Measurements from ENCODE around the gene CRYZL1. TPM values are rescaled to one million over a fixed set of nuclear protein-coding genes. Genes with fewer than 3 reads are reported as not detected.

Gene CRYZL1
- total RNA-seq, 4 donors from 2014 or later: 12.8 to 34.2 (median 15.0) TPM

Other genes with a start within 250 kb of the CRYZL1 start
- 10 to 100 TPM; 46.7 to 74.1 (median 60.9) TPM for gene IFNGR2, start 238.3 kb downstream of the CRYZL1 start, total RNA-seq
- 10 to 100 TPM; 36.4 to 48.7 (median 38.2) TPM for gene TMEM50B, start 161.8 kb downstream of the CRYZL1 start, total RNA-seq
- gene DNAJC28, start 150.0 kb downstream of the CRYZL1 start, total RNA-seq: 1 to 10 TPM in 1 of 4 donors, under 1 TPM in 3; 0.08 to 2.3 (median 0.40) TPM
- 10 to 100 TPM; 44.8 to 62.4 (median 57.3) TPM for gene GART, start 99.6 kb downstream of the CRYZL1 start, total RNA-seq
- 100 to 1,000 TPM; 199 to 314 (median 256) TPM for gene SON, start 98.7 kb downstream of the CRYZL1 start, total RNA-seq
- gene DONSON, start 53.1 kb downstream of the CRYZL1 start, total RNA-seq: 10 to 100 TPM in 1 of 4 donors, 1 to 10 TPM in 3; 6.2 to 14.4 (median 7.0) TPM
- gene ITSN1, start 760 bp upstream of the CRYZL1 start, total RNA-seq: 10 to 100 TPM; 17.4 to 39.5 (median 31.7) TPM

Measured in lower leg skin (tissue), 4 donors.